AG08396 (cell line): ENCODE results near the gene SYT8.

Experiments used
- DNase-seq: peaks from one replicate; pipeline ENCODE4 v3.0.0; 2012; ENCODE audit warnings: low spot score, mixed read lengths

The SYT8 gene

GRCh38 chr11:1819074-1819473 is 15.7 kb upstream of the SYT8 start:
- DNase-seq = no peak

GRCh38 chr11:1820463-1821325 is 14.1 kb upstream of the SYT8 start:
- DNase-seq = peak; percentile 51

GRCh38 chr11:1821562-1821961 is 13.2 kb upstream of the SYT8 start:
- no peak for DNase-seq

- DNase-seq = no peak
These were observed 12.0 kb upstream of the SYT8 start for GRCh38 chr11:1822648-1823375.

- DNase-seq = no peak
These were observed 11.2 kb upstream of the SYT8 start for GRCh38 chr11:1823376-1824220.

- DNase-seq = no peak
These were observed 10.4 kb upstream of the SYT8 start for GRCh38 chr11:1824221-1825038.

- peak; percentile 54 for DNase-seq
These were observed 9.6 kb upstream of the SYT8 start for GRCh38 chr11:1825039-1825740.

- no peak for DNase-seq
These were observed 8.9 kb upstream of the SYT8 start for GRCh38 chr11:1825785-1826451.

- DNase-seq = peak; percentile 86
These were observed 8.2 kb upstream of the SYT8 start for GRCh38 chr11:1826552-1827094.

- DNase-seq = peak; percentile 87
These were observed 7.5 kb upstream of the SYT8 start for GRCh38 chr11:1827095-1827813.

- no peak for DNase-seq
These were observed 6.9 kb upstream of the SYT8 start for GRCh38 chr11:1827931-1828330.

GRCh38 chr11:1828542-1828941 is 6.2 kb upstream of the SYT8 start:
- DNase-seq = no peak

GRCh38 chr11:1829039-1829820 is 5.6 kb upstream of the SYT8 start:
- DNase-seq = peak; percentile 89

GRCh38 chr11:1830004-1830321 is 4.8 kb upstream of the SYT8 start:
- DNase-seq = no peak

- no peak for DNase-seq
These were observed 4.2 kb upstream of the SYT8 start for GRCh38 chr11:1830322-1831223.

GRCh38 chr11:1831338-1832210 is 3.2 kb upstream of the SYT8 start:
- DNase-seq = no peak
